Fibroblast of the aortic adventitia (primary cell): ENCODE results near the gene TET1. TPM values are rescaled to one million over a fixed set of nuclear protein-coding genes. Genes with fewer than 3 reads are reported as not detected.

Experiments
- DNase-seq: peaks from one replicate; pipeline ENCODE4 v3.0.0-alpha.2; 2010; ENCODE audit warnings: low read depth
- H3K4me3 ChIP-seq: 2 replicates; pipeline ENCODE4 v1.5.1; 2011; ENCODE audit warnings: low read depth, mild to moderate bottlenecking, control low read depth, low read length, moderate library complexity
- total RNA-seq: library from RNA; depleted of rRNA; stranded (reverse); fragments of >200 nt; gene quantifications from 2 replicates; pipeline ENCODE4 v1.2.3, GENCODE V29; 2012; ENCODE audit warnings: low replicate concordance
- TF ChIP-seq, protein P1 (sequence below): IDR thresholded peaks from 2 replicates; pipeline ENCODE4 v1.5.1; 2011; ENCODE audit warnings: mild to moderate bottlenecking, low read length, control low read depth, inconsistent platforms; ENCODE audit not compliant: insufficient read depth

Gene TET1
- total RNA-seq, 1 donor, result 9.3 TPM

DNA sequence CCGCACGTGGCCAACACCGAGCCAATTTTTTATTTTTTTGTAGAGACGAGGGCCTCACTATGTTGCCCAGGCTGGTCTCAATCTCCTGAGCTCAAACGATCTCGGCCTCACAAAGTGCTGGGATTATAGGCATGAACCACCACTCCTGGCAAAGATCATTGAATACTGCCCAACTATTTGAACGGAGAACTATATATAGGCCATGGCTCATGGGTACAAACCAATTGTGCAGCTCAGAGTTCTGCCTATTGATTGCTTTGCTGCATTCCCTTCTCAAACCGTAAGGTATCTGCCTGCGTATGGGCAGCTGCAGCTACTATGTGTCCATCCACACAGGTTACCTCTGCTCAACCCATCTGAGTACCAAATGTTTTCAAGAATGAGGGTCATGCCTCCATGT lies 23.2 kb upstream of the TET1 start:
- H3K4me3 ChIP-seq, result no peak overlapping the region
- TF ChIP-seq, protein P1, sequence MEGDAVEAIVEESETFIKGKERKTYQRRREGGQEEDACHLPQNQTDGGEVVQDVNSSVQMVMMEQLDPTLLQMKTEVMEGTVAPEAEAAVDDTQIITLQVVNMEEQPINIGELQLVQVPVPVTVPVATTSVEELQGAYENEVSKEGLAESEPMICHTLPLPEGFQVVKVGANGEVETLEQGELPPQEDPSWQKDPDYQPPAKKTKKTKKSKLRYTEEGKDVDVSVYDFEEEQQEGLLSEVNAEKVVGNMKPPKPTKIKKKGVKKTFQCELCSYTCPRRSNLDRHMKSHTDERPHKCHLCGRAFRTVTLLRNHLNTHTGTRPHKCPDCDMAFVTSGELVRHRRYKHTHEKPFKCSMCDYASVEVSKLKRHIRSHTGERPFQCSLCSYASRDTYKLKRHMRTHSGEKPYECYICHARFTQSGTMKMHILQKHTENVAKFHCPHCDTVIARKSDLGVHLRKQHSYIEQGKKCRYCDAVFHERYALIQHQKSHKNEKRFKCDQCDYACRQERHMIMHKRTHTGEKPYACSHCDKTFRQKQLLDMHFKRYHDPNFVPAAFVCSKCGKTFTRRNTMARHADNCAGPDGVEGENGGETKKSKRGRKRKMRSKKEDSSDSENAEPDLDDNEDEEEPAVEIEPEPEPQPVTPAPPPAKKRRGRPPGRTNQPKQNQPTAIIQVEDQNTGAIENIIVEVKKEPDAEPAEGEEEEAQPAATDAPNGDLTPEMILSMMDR, result no peak
- DNase-seq, result no peak

DNA sequence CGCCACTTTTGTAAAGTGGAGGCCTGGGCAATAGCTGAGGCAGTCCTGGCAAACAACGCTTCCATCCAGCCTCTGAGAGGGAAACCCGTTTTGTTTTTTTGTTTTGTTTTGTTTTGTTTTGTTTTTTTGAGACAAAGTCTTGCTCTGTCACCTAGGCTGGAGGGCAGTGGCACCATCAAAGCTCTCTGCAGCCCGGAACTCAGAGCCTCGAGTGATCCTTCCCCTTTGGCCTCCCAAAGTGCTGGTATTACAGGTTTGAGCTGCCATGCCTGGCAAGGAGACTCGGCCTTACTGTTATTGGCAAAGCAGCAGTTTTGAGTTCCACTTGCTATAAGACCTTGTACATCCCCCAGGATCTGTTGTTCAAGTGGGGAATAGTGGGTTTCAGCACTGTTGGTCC lies 22.3 kb upstream of the TET1 start:
- TF ChIP-seq, protein P1, result no peak
- no peak overlapping the region for H3K4me3 ChIP-seq
- DNase-seq, result no peak

DNA sequence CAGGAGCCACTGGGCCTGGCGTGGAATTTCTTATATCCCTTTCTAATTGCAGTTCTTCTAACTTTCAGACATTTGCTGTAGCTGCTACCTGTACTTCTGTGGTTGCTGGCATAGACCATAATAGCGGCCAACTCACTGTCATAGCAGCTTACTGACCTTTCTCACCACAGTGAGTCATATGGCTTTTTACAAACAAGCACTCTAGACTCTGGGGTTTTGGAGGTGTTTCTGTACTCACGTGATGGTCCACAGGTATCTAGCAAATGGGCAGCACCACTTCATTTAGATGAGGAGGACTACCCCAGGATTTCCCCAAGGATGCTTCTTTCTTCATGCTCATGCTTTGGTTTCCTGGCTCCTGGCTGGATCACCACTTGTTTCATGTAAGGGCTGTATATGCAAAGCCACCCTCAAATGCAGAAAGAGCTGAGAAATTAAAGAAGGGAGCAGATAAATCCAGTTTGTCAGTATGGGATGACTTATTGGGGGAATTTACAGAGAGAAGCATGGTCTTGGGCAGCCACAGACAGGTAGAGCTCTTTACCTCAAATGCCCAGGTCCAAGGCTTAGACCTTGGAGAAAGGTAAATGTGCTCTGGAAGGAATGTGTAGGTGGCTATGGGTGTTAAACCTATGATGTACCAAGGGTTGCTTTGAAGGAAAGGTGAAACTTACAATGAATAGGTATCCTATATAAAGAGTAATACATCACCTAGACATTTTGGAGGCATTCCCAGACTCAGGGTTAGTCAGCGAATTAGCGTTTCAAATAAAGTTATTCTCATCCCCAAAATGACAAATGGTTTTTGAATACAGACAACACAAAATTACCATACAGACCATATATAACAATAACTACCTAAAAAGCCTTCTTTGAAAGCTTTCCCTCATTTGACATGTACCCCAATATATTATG lies 16.9 kb upstream of the TET1 start:
- TF ChIP-seq, protein P1, result no peak
- no peak overlapping the region for H3K4me3 ChIP-seq
- peak; percentile 56 for DNase-seq

DNA sequence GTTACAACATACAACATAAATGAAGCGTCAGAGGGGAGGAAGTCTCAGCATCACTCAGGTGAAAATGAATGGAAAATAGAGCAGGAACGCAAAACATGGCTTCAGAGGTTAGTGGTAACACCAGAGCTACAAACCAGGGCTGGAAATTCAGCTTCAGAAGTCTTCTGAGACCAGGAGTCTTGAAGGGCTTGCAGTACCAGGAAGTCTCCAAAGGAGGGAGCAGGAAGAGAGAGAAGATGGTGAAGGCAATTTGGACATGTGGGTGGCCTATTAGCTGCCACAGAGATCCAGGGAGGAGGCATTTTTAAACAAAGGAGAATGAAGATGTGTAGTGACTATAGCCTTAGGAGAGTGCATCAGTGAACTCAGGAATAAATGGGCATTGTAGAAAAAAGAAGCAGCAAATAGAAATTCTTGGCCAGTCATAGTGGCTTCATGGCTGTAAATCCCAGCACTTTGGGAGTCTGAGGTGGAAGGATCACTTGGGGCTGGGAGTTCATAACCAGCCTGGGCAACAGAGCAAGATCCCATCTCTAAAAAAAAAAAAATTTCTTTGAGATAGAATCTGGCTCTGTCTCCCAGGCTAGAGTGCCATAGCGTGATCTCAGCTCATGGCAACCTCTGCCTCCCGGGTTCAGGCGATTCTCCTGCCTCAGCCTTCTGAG lies 9.3 kb upstream of the TET1 start:
- TF ChIP-seq, protein P1, result peak; percentile 98
- peak; percentile 90 for DNase-seq
- no peak overlapping the region for H3K4me3 ChIP-seq

DNA sequence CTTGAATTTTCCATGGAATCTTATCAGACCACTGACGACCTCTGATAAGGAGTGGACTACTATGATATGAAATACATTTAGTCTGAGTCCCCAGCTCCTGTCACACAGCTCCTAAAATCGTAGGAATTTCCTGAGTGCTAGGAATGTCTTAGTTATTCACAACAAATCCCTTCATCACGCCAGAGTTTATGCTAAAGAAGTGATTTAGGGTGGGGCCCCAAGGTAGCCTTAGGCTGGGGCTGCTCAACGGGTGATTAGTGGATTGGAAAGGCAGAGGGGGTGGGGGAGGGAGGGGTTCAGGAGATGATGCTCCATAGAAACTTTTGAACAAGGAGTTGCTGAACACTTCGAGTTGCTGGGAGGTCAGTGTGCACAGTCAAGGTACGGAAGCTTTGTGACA lies 7.0 kb upstream of the TET1 start:
- TF ChIP-seq, protein P1, result no peak
- no peak overlapping the region for H3K4me3 ChIP-seq
- no peak for DNase-seq

DNA sequence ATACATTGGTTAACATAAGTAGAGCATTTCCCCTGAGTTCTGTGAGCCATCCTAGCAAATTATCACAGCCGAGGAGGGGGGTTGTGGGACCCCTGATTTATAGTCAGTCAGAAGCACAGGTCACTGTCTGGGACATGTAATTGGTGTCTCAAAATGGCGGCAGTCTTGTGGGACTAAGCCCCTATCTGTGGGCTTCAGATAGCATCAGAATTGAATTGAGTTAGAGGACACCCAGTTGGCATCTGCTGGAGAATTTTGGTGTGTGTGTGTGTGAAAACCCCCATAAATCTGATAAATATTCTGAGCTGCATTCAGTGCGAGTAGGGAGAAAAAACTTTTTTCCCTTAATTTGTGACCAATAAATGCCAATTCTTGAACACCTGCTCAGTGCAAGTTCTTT lies 6.5 kb upstream of the TET1 start:
- TF ChIP-seq, protein P1, result no peak
- no peak for DNase-seq

More for the DNA sequence above, 6.5 kb upstream of the TET1 start:
- H3K4me3 ChIP-seq, result no peak overlapping the region
